Thyroid gland (tissue), 4 donors: ENCODE measurements around the gene MAGI2. TPM values are rescaled to one million over a fixed set of nuclear protein-coding genes. Genes with fewer than 3 reads are reported as not detected.

Experiments
- DNase-seq, 2 donors: peaks; one replicate each; pipeline ENCODE4 v3.0.0-alpha.2; 2019
- H3K27ac ChIP-seq, 3 donors: fragments of 200-600 bp; sonication (generic); 1 replicate in 2 of 3; 2 replicates in 1 of 3; pipeline ENCODE4 v1.5.1; 2016 to 2019; ENCODE audit warnings: mild to moderate bottlenecking in 1 of 3, moderate library complexity in 1 of 3
- H3K27me3 ChIP-seq: fragments of 200-600 bp; sonication (generic); one replicate; pipeline ENCODE4 v1.5.1; 2019
- H3K36me3 ChIP-seq, 2 donors: fragments of 200-600 bp; sonication (generic); one replicate each; pipeline ENCODE4 v1.5.1; 2016 to 2019
- H3K4me1 ChIP-seq, 2 donors: fragments of 200-600 bp; sonication (generic); one replicate each; pipeline ENCODE4 v1.5.1; 2017 to 2019
- H3K4me3 ChIP-seq, 3 donors: fragments of 200-600 bp; sonication (generic); replicated peaks in 1 of 3; 1 replicate in 2 of 3; 2 replicates in 1 of 3; pipeline ENCODE4 v1.5.1; 2016; ENCODE audit warnings: mild to moderate bottlenecking in 1 of 3
- H3K9me3 ChIP-seq: fragments of 200-600 bp; sonication (generic); one replicate; pipeline ENCODE4 v1.5.1; 2017
- POLR2A ChIP-seq, 2 donors: fragments of 450-650 bp; IDR thresholded peaks; one replicate each; pipeline ENCODE4 v1.6.1; 2017; ENCODE audit warnings: antibody characterized with exemption in 2 of 2, mild to moderate bottlenecking in 2 of 2, moderate library complexity in 1 of 2
- WGBS, 2 donors: methylation state at CpG; one replicate each; pipeline ENCODE4 v1.1.5; 2017; 5-methylcytosine and 5-hydroxymethylcytosine counted together
- intact Hi-C: fragments of 100-400 bp; cut with DNase I; formaldehyde crosslinking; loops from one replicate; pipeline ENCODE4 v1.15.1; 2023
- total RNA-seq, 4 donors: library from RNA; depleted of rRNA; stranded (reverse); fragments of >200 nt; gene quantifications; one replicate each; pipeline ENCODE4 v1.2.3, GENCODE V29; 2016
- TF ChIP-seq, protein P1 (sequence below), 6 experiments: fragments of 200-600 bp in 3 of 6; fragments of 450-650 bp in 3 of 6; sonication (generic) in 3 of 6; IDR thresholded peaks; one replicate each; pipeline ENCODE4 v1.5.1; 2016 to 2019; ENCODE audit warnings: antibody characterized with exemption in 6 of 6, mild to moderate bottlenecking in 2 of 6, inconsistent platforms in 1 of 6, moderate library complexity in 1 of 6

MAGI2 gene
- total RNA-seq, 4 donors from 2014 or later, result 20.7 to 31.1 (median 26.0) TPM

DNA sequence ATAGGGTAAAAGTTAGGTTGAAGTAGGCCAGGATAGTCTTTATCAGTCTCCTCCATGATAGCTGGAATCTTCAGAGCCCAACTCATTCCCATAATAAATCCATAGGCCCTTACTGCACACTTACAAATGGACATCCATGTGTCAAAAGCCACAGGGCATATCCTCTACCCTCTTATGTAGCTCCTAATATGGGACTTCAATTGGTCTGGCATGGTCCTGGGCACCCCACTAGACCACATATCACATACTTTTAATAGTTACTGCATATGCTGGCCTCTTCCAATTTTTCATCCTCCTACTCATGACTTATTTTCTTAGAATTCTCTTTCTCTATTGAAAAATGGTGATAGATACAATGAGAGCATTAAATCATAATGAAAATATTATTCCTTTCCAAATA lies 169.3 kb downstream of the MAGI2 start:
- TF ChIP-seq, protein P1, sequence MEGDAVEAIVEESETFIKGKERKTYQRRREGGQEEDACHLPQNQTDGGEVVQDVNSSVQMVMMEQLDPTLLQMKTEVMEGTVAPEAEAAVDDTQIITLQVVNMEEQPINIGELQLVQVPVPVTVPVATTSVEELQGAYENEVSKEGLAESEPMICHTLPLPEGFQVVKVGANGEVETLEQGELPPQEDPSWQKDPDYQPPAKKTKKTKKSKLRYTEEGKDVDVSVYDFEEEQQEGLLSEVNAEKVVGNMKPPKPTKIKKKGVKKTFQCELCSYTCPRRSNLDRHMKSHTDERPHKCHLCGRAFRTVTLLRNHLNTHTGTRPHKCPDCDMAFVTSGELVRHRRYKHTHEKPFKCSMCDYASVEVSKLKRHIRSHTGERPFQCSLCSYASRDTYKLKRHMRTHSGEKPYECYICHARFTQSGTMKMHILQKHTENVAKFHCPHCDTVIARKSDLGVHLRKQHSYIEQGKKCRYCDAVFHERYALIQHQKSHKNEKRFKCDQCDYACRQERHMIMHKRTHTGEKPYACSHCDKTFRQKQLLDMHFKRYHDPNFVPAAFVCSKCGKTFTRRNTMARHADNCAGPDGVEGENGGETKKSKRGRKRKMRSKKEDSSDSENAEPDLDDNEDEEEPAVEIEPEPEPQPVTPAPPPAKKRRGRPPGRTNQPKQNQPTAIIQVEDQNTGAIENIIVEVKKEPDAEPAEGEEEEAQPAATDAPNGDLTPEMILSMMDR (IDR thresholded peaks at IDR 0.05), result no peak
- TF ChIP-seq POLR2A (IDR thresholded peaks at IDR 0.05), result no peak
- Histone ChIP-seq H3K4me1 (no peaks in the 10 kb centered on the region), H3K36me3 (no peaks in the 10 kb centered on the region), H3K27ac (no peak overlapping the region), H3K4me3 (no peak overlapping the region), H3K9me3 (no peaks in the 10 kb centered on the region), H3K27me3 (no peaks in the 10 kb centered on the region)
- intact Hi-C loops, result no loop called here
- DNase-seq, result no peak

DNA sequence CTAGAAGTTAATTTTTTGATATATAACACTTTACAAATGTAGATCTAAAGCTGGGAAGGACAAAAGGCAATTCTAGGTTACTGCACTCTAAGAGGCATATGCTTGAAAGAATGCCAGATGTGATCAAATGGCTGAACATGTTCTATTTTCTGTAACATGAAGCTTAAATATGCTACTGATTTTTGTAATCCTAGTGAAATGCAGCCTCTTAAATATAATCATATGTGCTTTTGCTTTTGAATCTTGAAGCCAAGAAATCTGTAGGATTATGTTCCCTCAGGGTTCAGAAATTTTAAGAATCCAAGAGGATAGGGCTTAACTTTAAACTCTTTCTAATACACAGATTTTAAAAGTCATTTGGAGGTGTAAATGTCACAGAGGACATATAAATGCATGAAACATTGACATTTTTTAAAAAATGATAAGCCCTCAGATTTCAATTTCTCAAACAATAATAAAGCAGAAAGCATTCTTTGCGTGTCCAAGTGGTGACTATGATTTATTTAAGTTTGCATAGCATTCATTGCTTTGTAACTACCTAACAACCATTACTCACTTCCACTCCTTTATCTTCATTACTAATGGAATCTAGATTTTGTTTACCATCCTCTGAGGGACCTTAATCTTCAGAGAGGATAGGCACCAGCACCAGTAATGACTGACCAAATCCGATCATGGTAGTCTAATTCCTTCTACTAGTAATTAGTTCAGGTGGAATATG lies 170.4 kb downstream of the MAGI2 start:
- intact Hi-C loops, result no loop called here
- Histone ChIP-seq H3K4me1 (no peaks in the 10 kb centered on the region), H3K36me3 (no peaks in the 10 kb centered on the region), H3K9me3 (no peaks in the 10 kb centered on the region), H3K27ac (no peak overlapping the region), H3K4me3 (no peak overlapping the region), H3K27me3 (no peaks in the 10 kb centered on the region)
- no peak for DNase-seq
- no peak for TF ChIP-seq POLR2A (IDR thresholded peaks at IDR 0.05)
- TF ChIP-seq, protein P1 (IDR thresholded peaks at IDR 0.05), result no peak
- WGBS, 2 donors, result 94 to 95% methylated on average over 2 of the region's 2 CpGs

DNA sequence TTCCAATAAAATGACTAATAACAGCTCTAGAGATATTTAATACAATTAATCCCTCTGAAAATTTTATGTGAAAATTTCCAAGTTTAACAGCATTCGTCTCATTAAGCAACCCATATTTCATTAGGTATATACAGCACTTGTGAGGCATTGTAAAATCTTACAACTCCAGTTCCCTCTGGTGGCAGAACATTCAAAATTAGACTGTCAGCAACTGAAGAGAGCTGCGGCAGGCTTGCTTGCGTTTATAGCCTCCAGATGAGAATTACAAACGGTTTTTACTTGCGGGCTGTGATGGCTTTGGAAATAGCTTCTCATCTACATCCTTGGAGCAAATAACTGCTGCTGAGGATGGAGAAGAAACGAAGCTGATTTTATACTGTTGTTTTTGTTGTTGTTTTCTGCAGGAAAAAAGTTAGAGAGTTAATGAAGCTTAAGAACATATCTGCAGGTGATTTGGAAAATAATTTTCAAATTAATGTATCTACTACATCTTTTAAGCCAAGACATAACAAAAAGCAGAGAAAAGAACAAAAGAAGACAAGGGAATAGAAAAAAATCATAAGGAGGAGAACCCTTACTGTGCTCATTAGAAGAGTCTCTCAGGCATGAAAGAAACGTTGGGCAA lies 171.3 kb downstream of the MAGI2 start:
- Histone ChIP-seq H3K4me1 (no peaks in the 10 kb centered on the region), H3K36me3 (no peaks in the 10 kb centered on the region), H3K27me3 (no peaks in the 10 kb centered on the region), H3K4me3 (no peak overlapping the region), H3K27ac (no peak overlapping the region), H3K9me3 (no peaks in the 10 kb centered on the region)
- intact Hi-C loops, result no loop called here
- DNase-seq, result peak; percentile 6 to 17
- no peak for TF ChIP-seq POLR2A (IDR thresholded peaks at IDR 0.05)
- TF ChIP-seq, protein P1 (IDR thresholded peaks at IDR 0.05), result peak in 3 of 6 experiments; percentile 22 to 40 (median 33)
- 16 to 25% methylated on average over 7 of the region's 7 CpGs for WGBS, 2 donors

DNA sequence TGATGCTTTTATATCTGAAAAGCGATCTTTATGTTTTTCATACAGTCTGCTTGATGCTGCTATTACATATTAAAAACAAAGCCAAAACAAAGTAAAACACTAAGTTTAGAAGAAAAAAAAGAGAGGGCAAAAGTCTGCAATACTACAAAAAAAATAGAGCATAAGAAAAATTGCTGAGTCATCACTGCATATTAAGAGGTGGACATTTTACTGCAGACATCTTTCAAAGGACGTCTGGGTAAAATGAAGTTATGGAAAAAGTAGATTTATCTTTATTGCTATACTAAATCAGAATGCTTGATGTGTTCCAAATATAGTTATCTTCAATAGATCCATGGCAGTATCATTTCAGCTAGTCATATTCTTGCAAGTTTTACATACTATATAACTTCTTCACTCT lies 172.0 kb downstream of the MAGI2 start:
- intact Hi-C loops, result no loop called here
- TF ChIP-seq, protein P1 (IDR thresholded peaks at IDR 0.05), result no peak
- Histone ChIP-seq H3K9me3 (no peaks in the 10 kb centered on the region), H3K27me3 (no peaks in the 10 kb centered on the region), H3K36me3 (no peaks in the 10 kb centered on the region), H3K4me1 (no peaks in the 10 kb centered on the region), H3K27ac (no peak overlapping the region), H3K4me3 (no peak overlapping the region)
- DNase-seq, result no peak
- WGBS, 2 donors, result 45 to 47% methylated on average over 2 of the region's 2 CpGs

DNA sequence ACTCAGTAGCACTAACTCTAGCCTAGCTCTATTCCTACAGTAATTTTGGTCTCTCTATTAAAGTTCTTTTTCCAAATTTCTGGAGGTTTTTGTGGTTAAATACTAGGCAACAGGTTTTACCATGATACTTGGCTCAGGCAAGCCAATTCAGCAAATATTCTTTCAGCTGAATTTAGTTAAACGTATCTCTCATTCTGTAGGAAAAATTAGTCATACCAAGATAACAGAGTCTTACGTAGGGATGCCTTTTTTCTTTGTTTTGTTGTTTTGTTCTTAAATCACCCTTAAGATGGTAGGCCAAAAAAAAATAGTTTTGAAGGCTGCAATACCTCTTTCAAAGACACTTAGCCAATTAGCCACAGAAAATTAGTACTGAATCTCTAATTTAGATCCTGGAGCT lies 180.5 kb downstream of the MAGI2 start:
- Histone ChIP-seq H3K4me1 (no peaks in the 10 kb centered on the region), H3K36me3 (no peaks in the 10 kb centered on the region), H3K27ac (no peak overlapping the region), H3K27me3 (no peaks in the 10 kb centered on the region), H3K9me3 (no peaks in the 10 kb centered on the region), H3K4me3 (no peak overlapping the region)
- 84 to 86% methylated on average over 2 of the region's 2 CpGs for WGBS, 2 donors
- TF ChIP-seq POLR2A (IDR thresholded peaks at IDR 0.05), result no peak
- TF ChIP-seq, protein P1 (IDR thresholded peaks at IDR 0.05), result no peak
- no peak for DNase-seq
- intact Hi-C loops, result no loop called here
